GM23338 (cell line): Measurements from ENCODE around the gene TBC1D5.

Experiments
- POLR2AphosphoS5 ChIP-seq: IDR thresholded peaks from 2 replicates; pipeline ENCODE4 v1.6.1; 2016; ENCODE audit warnings: antibody characterized with exemption, low read depth
- TF ChIP-seq, protein P1 (sequence below), 2 experiments: fragments of 200-600 bp in 1 of 2; sonication (generic) in 1 of 2; conservative IDR thresholded peaks; 2 replicates each; pipeline versions ENCODE4 v1.5.1 to v1.6.1; 2016 to 2017; ENCODE audit warnings: antibody characterized with exemption in 2 of 2, low read depth in 2 of 2, mild to moderate bottlenecking in 2 of 2, moderate library complexity in 1 of 2

GRCh38 chr3:17554078-17554477 is 188.4 kb downstream of the TBC1D5 start:
- TF ChIP-seq, protein P1, sequence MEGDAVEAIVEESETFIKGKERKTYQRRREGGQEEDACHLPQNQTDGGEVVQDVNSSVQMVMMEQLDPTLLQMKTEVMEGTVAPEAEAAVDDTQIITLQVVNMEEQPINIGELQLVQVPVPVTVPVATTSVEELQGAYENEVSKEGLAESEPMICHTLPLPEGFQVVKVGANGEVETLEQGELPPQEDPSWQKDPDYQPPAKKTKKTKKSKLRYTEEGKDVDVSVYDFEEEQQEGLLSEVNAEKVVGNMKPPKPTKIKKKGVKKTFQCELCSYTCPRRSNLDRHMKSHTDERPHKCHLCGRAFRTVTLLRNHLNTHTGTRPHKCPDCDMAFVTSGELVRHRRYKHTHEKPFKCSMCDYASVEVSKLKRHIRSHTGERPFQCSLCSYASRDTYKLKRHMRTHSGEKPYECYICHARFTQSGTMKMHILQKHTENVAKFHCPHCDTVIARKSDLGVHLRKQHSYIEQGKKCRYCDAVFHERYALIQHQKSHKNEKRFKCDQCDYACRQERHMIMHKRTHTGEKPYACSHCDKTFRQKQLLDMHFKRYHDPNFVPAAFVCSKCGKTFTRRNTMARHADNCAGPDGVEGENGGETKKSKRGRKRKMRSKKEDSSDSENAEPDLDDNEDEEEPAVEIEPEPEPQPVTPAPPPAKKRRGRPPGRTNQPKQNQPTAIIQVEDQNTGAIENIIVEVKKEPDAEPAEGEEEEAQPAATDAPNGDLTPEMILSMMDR (conservative IDR thresholded peaks at IDR 0.05; ENCODE audit: low read depth in 2 of 2), result no peak
- no peak for TF ChIP-seq POLR2AphosphoS5
